Fibroblast of pulmonary artery (primary cell): Measurements from ENCODE around the gene ITPA.

ENCODE experiments used
- DNase-seq: peaks from one replicate; pipeline ENCODE4 v3.0.0-alpha.2; 2010; ENCODE audit warnings: low read depth
- H3K4me3 ChIP-seq: replicated peaks from 2 replicates; pipeline ENCODE4 v1.5.1; 2011; ENCODE audit warnings: low read depth, mild to moderate bottlenecking, control low read depth, low read length, moderate library complexity
- CTCF ChIP-seq: IDR thresholded peaks from 2 replicates; pipeline ENCODE4 v1.5.1; 2011; ENCODE audit warnings: mild to moderate bottlenecking, control low read depth, low read length, inconsistent platforms; ENCODE audit errors: missing control alignments

ITPA gene

DNA sequence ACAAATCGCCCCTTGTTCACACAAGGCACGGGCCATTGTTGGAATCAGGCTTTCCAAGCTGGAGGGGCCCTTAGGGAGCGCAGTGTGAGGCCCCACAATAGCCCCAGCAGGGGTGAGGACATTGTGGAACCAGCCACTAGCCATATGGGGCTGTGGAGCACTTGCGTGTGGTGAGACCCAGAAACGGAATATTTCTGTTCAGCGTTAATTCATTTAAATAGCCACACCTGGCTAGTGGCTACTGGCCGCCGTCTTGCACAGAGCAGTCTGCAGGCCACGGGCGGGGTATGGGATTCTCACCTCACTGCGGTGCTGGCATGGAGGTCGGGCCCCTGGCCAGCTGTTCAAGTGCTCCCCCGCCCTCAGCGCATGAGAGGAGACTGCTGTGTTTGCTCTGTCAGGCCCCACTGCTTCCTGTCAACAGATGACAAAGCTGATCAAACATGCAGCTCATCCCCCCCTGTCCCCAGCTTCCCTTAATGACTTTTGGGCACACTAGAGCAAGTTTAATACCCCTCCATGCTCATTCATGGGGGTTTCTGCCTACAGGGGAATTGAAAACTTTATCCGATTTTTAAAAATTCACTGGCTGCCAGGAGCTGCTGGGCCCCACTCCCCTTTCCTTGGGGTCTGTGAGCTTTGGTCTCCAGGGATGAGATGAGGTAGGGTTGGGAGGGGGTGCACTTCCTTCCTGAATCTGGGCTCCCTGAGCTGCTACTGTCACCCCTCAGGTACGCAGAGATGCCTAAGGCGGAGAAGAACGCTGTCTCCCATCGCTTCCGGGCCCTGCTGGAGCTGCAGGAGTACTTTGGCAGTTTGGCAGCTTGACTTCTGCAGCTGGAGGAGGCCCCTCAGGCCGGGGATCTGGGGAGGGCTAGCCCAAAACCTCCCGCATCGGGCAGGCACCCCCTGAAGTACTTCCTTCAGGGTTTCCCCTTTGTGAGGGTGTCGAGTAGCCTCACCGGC is 13.6 kb downstream of the ITPA start:
- H3K4me3 ChIP-seq = no peak overlapping the region
- DNase-seq = no peak
- TF ChIP-seq CTCF = no peak

DNA sequence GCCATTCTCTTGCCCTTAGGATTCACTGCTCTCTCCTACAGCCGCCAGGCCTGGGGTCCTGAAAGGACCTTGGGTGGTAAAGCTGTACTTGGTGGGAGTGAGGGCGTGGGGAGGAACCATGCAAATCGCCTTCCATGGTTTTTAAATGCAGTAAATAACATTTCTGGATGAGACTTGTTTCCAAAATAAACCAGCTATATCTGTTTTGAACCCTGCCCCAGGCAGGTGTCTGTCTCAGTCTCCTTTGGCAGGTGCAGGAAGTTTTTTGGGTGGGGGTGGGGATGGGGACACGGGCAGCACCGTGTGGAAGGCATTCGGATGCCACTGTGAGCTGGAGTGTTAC is 14.3 kb downstream of the ITPA start:
- no peak overlapping the region for H3K4me3 ChIP-seq
- DNase-seq = no peak
- no peak for TF ChIP-seq CTCF

GRCh38 chr20:3223994-3224680 is 14.8 kb downstream of the ITPA start:
- DNase-seq = no peak
- no peak for TF ChIP-seq CTCF
- no peak overlapping the region for H3K4me3 ChIP-seq

GRCh38 chr20:3224681-3225421 is 15.6 kb downstream of the ITPA start:
- H3K4me3 ChIP-seq = no peak overlapping the region
- DNase-seq = no peak
- no peak for TF ChIP-seq CTCF

- no peak for TF ChIP-seq CTCF
- no peak for DNase-seq
- H3K4me3 ChIP-seq = no peak overlapping the region
Measured at GRCh38 chr20:3226093-3226492, 16.8 kb downstream of the ITPA start.

GRCh38 chr20:3226864-3227263 is 17.6 kb downstream of the ITPA start:
- no peak overlapping the region for H3K4me3 ChIP-seq
- no peak for TF ChIP-seq CTCF
- no peak for DNase-seq
